ENCODE results near the gene COL1A1. TPM values are rescaled to one million over a fixed set of nuclear protein-coding genes. Genes with fewer than 3 reads are reported as not detected.

COL1A1 gene
- total and polyA plus RNA-seq, 2 of the 13 experiments (the other 11 are each of a cell fraction or from before 2014, with no cell fraction given): 0.05 TPM; not detected in 1

DNA sequence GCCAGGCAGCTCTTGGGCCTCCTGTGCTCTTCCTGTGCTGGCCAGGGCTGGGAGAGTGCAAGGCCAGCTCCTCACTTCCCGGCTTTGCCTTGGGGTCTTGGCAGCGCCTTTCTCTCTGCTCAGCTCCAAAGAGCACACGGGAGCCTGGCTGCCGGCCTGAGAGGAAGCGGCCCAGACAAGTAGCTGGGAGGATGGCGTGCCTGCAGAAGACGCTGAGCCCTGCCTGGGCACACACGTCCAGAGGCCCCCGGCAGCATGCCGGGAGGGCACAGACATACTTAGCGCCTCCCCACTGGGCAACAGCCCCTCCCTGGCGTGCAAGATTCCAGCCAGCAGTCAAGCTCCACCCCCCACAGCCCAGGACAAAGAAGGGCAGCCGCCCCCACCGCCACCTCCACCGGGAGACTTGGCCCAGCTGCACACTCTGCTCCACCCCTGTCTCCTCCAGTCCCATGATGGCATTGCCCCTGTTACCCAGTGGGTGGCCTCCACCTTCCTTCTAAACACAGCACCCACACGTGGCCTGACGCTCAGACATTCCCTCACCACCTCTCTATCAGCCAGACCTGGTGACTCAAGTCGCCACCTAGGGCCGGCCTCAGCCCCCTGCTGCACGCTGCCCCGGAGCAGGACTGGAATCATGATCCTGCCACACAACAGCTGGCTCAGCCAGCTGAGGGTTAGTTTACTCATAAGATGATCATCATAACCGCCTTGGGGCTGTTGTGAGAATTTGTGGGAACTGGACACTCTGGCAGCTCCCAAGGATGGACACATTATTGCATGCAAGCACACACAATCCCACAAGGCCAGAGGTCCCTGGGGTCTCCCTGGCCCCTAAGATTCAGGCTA, 23.2 kb downstream of the COL1A1 start (continued):
- TF ChIP-seq RFX3 (CRISPR knock-in tag; IDR thresholded peaks at IDR 0.05) (no peak), MTA3 (CRISPR knock-in tag; IDR thresholded peaks at IDR 0.05) (no peak), SP1 (IDR thresholded peaks at IDR 0.05) (no peak), SP1 (CRISPR knock-in tag; IDR thresholded peaks at IDR 0.05) (peak; percentile 69), MLLT10 (CRISPR knock-in tag; IDR thresholded peaks at IDR 0.05) (no peak), ZNF556 (CRISPR knock-in tag; IDR thresholded peaks at IDR 0.05; ENCODE audit: borderline replicate concordance) (no peak), ZNF567 (CRISPR knock-in tag; IDR thresholded peaks at IDR 0.05; ENCODE audit: borderline replicate concordance) (no peak), ATAD3A (CRISPR knock-in tag; IDR thresholded peaks at IDR 0.05) (no peak), NFIB (CRISPR knock-in tag; IDR thresholded peaks at IDR 0.05; ENCODE audit: borderline replicate concordance) (no peak), FOXC1 (CRISPR knock-in tag; IDR thresholded peaks at IDR 0.05; ENCODE audit: borderline replicate concordance) (no peak), ZNF547 (CRISPR knock-in tag; IDR thresholded peaks at IDR 0.05) (peak; percentile 89; the same call in 1 of the 2 replicates), PLRG1 (conservative IDR thresholded peaks at IDR 0.05) (no peak), HDAC6 (IDR thresholded peaks at IDR 0.05; ENCODE audit: low read depth, low read length) (no peak), ZNF616 (CRISPR knock-in tag; IDR thresholded peaks at IDR 0.05; ENCODE audit: low read depth) (no peak), RARG (CRISPR knock-in tag; IDR thresholded peaks at IDR 0.05; ENCODE audit: low read depth) (no peak)
- TF ChIP-seq, protein P1, sequence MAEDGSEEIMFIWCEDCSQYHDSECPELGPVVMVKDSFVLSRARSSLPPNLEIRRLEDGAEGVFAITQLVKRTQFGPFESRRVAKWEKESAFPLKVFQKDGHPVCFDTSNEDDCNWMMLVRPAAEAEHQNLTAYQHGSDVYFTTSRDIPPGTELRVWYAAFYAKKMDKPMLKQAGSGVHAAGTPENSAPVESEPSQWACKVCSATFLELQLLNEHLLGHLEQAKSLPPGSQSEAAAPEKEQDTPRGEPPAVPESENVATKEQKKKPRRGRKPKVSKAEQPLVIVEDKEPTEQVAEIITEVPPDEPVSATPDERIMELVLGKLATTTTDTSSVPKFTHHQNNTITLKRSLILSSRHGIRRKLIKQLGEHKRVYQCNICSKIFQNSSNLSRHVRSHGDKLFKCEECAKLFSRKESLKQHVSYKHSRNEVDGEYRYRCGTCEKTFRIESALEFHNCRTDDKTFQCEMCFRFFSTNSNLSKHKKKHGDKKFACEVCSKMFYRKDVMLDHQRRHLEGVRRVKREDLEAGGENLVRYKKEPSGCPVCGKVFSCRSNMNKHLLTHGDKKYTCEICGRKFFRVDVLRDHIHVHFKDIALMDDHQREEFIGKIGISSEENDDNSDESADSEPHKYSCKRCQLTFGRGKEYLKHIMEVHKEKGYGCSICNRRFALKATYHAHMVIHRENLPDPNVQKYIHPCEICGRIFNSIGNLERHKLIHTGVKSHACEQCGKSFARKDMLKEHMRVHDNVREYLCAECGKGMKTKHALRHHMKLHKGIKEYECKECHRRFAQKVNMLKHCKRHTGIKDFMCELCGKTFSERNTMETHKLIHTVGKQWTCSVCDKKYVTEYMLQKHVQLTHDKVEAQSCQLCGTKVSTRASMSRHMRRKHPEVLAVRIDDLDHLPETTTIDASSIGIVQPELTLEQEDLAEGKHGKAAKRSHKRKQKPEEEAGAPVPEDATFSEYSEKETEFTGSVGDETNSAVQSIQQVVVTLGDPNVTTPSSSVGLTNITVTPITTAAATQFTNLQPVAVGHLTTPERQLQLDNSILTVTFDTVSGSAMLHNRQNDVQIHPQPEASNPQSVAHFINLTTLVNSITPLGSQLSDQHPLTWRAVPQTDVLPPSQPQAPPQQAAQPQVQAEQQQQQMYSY (CRISPR knock-in tag; IDR thresholded peaks at IDR 0.05): no peak
- TF ChIP-seq, protein P2, sequence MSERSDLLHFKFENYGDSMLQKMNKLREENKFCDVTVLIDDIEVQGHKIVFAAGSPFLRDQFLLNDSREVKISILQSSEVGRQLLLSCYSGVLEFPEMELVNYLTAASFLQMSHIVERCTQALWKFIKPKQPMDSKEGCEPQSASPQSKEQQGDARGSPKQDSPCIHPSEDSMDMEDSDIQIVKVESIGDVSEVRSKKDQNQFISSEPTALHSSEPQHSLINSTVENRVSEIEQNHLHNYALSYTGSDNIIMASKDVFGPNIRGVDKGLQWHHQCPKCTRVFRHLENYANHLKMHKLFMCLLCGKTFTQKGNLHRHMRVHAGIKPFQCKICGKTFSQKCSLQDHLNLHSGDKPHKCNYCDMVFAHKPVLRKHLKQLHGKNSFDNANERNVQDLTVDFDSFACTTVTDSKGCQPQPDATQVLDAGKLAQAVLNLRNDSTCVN (CRISPR knock-in tag; IDR thresholded peaks at IDR 0.05; ENCODE audit: borderline replicate concordance): no peak; the same call in 1 of the 2 replicates
- TF ChIP-seq, protein P3, sequence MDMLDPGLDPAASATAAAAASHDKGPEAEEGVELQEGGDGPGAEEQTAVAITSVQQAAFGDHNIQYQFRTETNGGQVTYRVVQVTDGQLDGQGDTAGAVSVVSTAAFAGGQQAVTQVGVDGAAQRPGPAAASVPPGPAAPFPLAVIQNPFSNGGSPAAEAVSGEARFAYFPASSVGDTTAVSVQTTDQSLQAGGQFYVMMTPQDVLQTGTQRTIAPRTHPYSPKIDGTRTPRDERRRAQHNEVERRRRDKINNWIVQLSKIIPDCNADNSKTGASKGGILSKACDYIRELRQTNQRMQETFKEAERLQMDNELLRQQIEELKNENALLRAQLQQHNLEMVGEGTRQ (IDR thresholded peaks at IDR 0.05; ENCODE audit: low read depth, low read length): peak; percentile 52; the same call in 1 of the 2 replicates
- TF ChIP-seq, protein P3 (CRISPR knock-in tag; IDR thresholded peaks at IDR 0.05; ENCODE audit: borderline replicate concordance): 0 out of 2 replicates have a peak, but pooled peaks have one; percentile 53
- TF ChIP-seq, protein P4, sequence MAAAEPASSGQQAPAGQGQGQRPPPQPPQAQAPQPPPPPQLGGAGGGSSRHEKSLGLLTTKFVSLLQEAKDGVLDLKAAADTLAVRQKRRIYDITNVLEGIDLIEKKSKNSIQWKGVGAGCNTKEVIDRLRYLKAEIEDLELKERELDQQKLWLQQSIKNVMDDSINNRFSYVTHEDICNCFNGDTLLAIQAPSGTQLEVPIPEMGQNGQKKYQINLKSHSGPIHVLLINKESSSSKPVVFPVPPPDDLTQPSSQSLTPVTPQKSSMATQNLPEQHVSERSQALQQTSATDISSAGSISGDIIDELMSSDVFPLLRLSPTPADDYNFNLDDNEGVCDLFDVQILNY (CRISPR knock-in tag; conservative IDR thresholded peaks at IDR 0.05): no peak
